Measurements from ENCODE around the gene FAM114A2. TPM values are rescaled to one million over a fixed set of nuclear protein-coding genes. Genes with fewer than 3 reads are reported as not detected.

The FAM114A2 gene
- total RNA-seq, 3 donors from 2014 or later = 21.6 to 32.1 (median 22.0) TPM

GRCh38 chr5:153983885-153984284 is 54.8 kb downstream of the FAM114A2 start:
- TF ChIP-seq CTCF (IDR thresholded peaks at IDR 0.05) = no peak
- TF ChIP-seq POLR2AphosphoS5 (IDR thresholded peaks at IDR 0.05) = no peak
- TF ChIP-seq POLR2A (IDR thresholded peaks at IDR 0.05) = no peak
- Histone ChIP-seq H3K9me3 (no peaks in the 10 kb centered on the region), H3K27ac (no peak overlapping the region), H3K4me3 (no peak overlapping the region), H3K4me1 (no peaks in the 10 kb centered on the region), H3K27me3 (no peaks in the 10 kb centered on the region), H3K36me3 (no peaks in the 10 kb centered on the region)
- no peak for DNase-seq (ENCODE audit: low spot score in 2 of 2)
- intact Hi-C loops (cut with DNase I; ENCODE audit: low total_unique reads) = no loop called here

DNA sequence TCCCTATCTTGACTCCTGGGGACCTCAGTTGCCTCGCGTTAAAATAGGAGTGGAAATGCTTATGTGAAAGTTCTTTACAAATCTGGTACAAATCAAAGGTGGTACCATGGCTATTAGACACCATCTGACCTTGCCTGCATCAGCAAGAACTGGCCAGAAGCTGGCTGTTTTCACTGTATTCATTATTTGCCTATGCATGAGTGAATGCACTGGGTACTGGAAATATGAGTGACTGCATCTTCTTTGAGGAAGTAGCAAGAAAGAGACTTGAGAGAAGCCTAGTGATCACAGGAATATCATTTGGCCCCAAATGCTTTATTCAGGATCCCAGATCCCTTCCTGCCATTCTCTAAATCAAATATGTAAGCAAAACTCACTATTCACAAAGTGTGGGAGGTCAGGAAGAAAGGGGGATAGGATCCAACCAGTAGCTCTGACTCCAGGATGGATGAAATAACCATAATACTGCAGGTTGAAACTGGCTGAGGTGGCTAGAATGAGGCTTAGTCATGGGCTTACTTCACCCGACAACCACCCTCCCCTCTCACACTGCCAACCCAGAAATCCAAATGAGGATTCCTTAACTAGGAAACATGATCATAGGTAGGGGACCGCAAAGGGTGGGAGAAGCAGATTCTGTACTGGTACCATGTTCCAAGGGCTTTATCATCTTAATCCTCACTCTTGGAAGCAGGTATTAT is 56.7 kb downstream of the FAM114A2 start:
- Histone ChIP-seq H3K4me3 (no peak overlapping the region), H3K9me3 (no peaks in the 10 kb centered on the region), H3K4me1 (no peaks in the 10 kb centered on the region), H3K27me3 (no peaks in the 10 kb centered on the region), H3K36me3 (no peaks in the 10 kb centered on the region), H3K27ac (no peak overlapping the region)
- DNase-seq (ENCODE audit: low spot score in 2 of 2) = no peak
- TF ChIP-seq POLR2A (IDR thresholded peaks at IDR 0.05) (no peak), POLR2AphosphoS5 (IDR thresholded peaks at IDR 0.05) (no peak), CTCF (IDR thresholded peaks at IDR 0.05) (no peak)
- intact Hi-C loops (cut with DNase I; ENCODE audit: low total_unique reads) = no loop called here

DNA sequence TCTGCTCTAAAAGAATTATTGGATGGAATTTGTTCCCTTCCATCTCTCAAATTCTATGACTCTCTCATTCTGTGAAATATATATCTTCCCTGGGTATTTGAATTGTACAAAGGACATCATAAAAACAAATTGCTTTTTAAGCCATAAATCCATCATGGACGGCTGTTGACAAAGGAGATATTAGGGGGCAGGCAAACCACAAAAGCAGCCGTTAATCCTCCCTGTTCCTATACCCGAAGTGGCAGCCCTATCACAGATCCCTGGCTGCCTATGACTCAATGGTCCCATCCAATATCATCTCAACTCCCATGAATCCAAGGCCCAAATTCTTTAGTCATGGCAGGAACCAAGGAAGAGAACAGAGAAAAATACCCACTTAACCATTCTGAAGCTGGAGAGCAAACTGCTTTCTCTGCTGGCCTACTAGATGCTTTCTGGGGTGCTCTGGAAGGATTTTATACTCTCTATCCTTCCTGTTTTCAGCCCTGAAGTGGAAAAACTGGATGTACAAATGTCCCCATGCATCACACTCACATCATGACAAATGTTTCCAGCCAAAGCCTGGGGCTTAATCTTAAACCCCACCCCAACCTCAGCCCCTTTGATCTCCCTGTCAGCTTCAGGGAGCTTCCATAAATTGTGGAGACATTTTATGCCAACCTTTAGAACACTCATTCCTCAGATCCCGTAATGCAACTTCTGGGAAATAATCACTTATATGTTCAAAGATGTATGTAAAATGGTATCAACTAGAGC is 59.5 kb downstream of the FAM114A2 start:
- H3K36me3 ChIP-seq = no peaks in the 10 kb centered on the region
- H3K9me3 ChIP-seq = no peaks in the 10 kb centered on the region
- intact Hi-C loops (cut with DNase I; ENCODE audit: low total_unique reads) = no loop called here
- H3K4me3 ChIP-seq = no peak overlapping the region
- no peak overlapping the region for H3K27ac ChIP-seq
- TF ChIP-seq POLR2A (IDR thresholded peaks at IDR 0.05) = no peak
- TF ChIP-seq POLR2AphosphoS5 (IDR thresholded peaks at IDR 0.05) = no peak
- TF ChIP-seq CTCF (IDR thresholded peaks at IDR 0.05) = no peak
- no peaks in the 10 kb centered on the region for H3K27me3 ChIP-seq
- DNase-seq (ENCODE audit: low spot score in 2 of 2) = no peak
- no peaks in the 10 kb centered on the region for H3K4me1 ChIP-seq

- no peak overlapping the region for H3K27ac ChIP-seq
- H3K36me3 ChIP-seq = no peaks in the 10 kb centered on the region
- no peak for TF ChIP-seq CTCF (IDR thresholded peaks at IDR 0.05)
- TF ChIP-seq POLR2A (IDR thresholded peaks at IDR 0.05) = no peak
- no peak for TF ChIP-seq POLR2AphosphoS5 (IDR thresholded peaks at IDR 0.05)
- no peak overlapping the region for H3K4me3 ChIP-seq
- no peaks in the 10 kb centered on the region for H3K4me1 ChIP-seq
- H3K9me3 ChIP-seq = no peaks in the 10 kb centered on the region
- no peak for DNase-seq (ENCODE audit: low spot score in 2 of 2)
- intact Hi-C loops (cut with DNase I; ENCODE audit: low total_unique reads) = no loop called here
- H3K27me3 ChIP-seq = no peaks in the 10 kb centered on the region
Measured at GRCh38 chr5:153974813-153975163, 63.9 kb downstream of the FAM114A2 start.

DNA sequence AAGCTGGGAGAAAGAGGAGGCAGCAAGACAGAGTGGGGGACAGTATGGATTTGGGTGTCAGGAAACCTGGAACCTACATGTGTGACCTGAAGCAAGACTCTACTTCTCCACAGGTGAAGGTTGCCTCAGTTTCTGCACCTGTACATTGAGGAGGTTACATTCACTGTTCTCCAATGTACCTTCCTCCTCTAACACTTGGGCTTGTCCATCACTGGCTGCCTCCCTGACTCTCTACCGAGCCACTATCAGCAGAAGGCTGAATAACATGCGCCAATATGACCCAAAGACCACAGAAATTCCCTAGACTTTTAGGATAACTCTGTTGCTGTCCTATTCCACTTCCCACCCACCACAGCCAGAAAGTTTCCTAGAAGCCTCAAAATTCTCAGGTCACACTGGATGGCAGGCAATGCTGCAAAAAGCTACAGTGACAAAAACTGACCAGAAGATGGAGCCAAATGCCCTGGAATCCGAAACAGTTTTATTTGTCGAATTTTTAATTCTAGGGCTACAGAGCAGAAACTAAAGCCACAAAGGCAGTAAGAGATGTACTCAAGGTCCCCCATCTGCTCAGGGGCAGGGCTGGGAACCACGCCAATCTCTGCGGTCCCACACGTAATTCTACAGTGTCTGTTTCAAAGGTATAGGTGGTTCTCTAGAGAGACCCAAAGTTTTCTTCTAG is 64.4 kb downstream of the FAM114A2 start:
- intact Hi-C loops (cut with DNase I; ENCODE audit: low total_unique reads) = no loop called here
- no peaks in the 10 kb centered on the region for H3K36me3 ChIP-seq
- TF ChIP-seq POLR2A (IDR thresholded peaks at IDR 0.05) (no peak), CTCF (IDR thresholded peaks at IDR 0.05) (peak in 2 of 3 donors; percentile 43 to 59), POLR2AphosphoS5 (IDR thresholded peaks at IDR 0.05) (no peak)
- H3K27ac ChIP-seq = no peak overlapping the region
- no peaks in the 10 kb centered on the region for H3K27me3 ChIP-seq
- no peaks in the 10 kb centered on the region for H3K4me1 ChIP-seq
- no peak for DNase-seq (ENCODE audit: low spot score in 2 of 2)
- no peaks in the 10 kb centered on the region for H3K9me3 ChIP-seq
- H3K4me3 ChIP-seq = no peak overlapping the region
